AG09319 (cell line): ENCODE measurements around the gene SLFN14.

Source experiments
- DNase-seq: peaks from one replicate; pipeline ENCODE4 v3.0.0-alpha.2; 2010; ENCODE audit warnings: low read depth; ENCODE audit errors: extremely low read depth
- TF ChIP-seq, protein P1 (sequence below): IDR thresholded peaks from 2 replicates; pipeline ENCODE4 v1.5.1; 2011; ENCODE audit warnings: low read depth, mild to moderate bottlenecking, inconsistent platforms, low read length, moderate library complexity

SLFN14 gene

GRCh38 chr17:35596072-35596471 lies 35.5 kb upstream of the SLFN14 start:
- TF ChIP-seq, protein P1, sequence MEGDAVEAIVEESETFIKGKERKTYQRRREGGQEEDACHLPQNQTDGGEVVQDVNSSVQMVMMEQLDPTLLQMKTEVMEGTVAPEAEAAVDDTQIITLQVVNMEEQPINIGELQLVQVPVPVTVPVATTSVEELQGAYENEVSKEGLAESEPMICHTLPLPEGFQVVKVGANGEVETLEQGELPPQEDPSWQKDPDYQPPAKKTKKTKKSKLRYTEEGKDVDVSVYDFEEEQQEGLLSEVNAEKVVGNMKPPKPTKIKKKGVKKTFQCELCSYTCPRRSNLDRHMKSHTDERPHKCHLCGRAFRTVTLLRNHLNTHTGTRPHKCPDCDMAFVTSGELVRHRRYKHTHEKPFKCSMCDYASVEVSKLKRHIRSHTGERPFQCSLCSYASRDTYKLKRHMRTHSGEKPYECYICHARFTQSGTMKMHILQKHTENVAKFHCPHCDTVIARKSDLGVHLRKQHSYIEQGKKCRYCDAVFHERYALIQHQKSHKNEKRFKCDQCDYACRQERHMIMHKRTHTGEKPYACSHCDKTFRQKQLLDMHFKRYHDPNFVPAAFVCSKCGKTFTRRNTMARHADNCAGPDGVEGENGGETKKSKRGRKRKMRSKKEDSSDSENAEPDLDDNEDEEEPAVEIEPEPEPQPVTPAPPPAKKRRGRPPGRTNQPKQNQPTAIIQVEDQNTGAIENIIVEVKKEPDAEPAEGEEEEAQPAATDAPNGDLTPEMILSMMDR, result no peak
- no peak for DNase-seq

GRCh38 chr17:35588196-35588920 lies 27.7 kb upstream of the SLFN14 start:
- DNase-seq, result no peak

GRCh38 chr17:35587074-35587961 lies 26.7 kb upstream of the SLFN14 start, which contains the start of gene AP2B1:
Gene AP2B1 (plus strand): TSS chr17:35587322. CDS start chr17:35594031, 6,709 bp downstream.
- DNase-seq, result peak; percentile 89
- TF ChIP-seq, protein P1, result no peak

More at GRCh38 chr17:35588196-35588920, 27.7 kb upstream of the SLFN14 start:
- TF ChIP-seq, protein P1, result no peak

DNA sequence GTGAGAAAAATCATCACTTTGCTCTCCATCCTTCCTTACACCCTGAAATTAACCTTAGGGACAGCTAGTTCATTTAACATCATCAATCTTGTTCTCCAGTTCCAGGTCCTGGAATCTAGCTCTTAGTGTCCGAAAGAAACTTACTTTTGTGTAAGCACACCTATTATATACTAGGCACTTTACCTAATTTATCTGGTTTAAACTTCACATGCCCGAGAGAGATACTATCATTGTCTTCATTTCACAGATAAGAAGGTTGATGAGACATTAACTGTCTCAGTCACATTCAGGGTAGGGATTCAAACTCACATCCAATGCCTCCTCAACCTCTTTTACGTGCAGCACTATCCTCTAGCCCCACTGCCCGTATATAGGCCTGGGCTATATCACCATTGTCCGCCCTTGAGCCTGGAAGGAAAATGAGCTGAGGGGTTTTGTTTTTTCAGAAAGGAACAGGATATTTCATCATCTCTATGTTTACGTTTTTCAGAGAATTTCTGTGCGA lies 26.0 kb upstream of the SLFN14 start:
- DNase-seq, result no peak
- TF ChIP-seq, protein P1, result no peak

- no peak for DNase-seq
- TF ChIP-seq, protein P1, result no peak
Observed at GRCh38 chr17:35584061-35584460, 23.4 kb upstream of the SLFN14 start.

DNA sequence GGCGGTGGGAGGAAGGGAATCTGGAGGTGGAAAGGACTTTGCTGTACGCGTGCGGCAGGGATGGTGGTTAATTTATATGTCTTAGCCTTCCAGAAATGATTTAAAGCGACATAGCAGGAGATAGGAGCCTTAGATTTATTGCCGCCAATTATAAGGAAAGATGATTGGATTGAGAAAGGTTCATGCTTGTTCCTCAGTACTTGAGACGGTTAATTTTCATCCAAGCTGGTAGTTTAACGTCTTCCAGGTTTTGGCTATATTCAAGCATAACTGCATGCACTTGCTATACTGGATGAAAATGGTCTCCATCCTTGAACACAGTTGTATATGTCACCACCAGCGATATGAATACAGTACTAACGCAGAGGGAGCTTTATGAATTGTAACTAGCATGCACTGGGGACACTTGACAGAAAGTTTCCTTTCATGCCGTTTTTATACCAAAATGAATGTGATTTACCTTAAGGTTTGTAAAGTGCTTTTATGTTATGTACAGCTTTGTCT lies 18.4 kb upstream of the SLFN14 start:
- TF ChIP-seq, protein P1, result no peak
- DNase-seq, result no peak
